Cardiac fibroblast (primary cell): ENCODE data around the gene SPATC1L.

Experiments
- DNase-seq, 2 donors: peaks; one replicate each; pipeline versions ENCODE4 v3.0.0 to v3.0.0-alpha.2; 2010; ENCODE audit warnings: low read depth in 2 of 2
- H3K4me3 ChIP-seq, 2 donors: replicated peaks in 1 of 2; 1 replicate in 1 of 2; 2 replicates in 1 of 2; pipeline ENCODE4 v1.5.1; 2011; ENCODE audit warnings: low read depth in 2 of 2, low read length in 2 of 2, mild to moderate bottlenecking in 2 of 2, moderate library complexity in 1 of 2
- CTCF ChIP-seq: IDR thresholded peaks from one replicate; pipeline ENCODE4 v1.5.1; 2011; ENCODE audit warnings: low read depth, mild to moderate bottlenecking, low read length, inconsistent platforms

Gene SPATC1L

DNA sequence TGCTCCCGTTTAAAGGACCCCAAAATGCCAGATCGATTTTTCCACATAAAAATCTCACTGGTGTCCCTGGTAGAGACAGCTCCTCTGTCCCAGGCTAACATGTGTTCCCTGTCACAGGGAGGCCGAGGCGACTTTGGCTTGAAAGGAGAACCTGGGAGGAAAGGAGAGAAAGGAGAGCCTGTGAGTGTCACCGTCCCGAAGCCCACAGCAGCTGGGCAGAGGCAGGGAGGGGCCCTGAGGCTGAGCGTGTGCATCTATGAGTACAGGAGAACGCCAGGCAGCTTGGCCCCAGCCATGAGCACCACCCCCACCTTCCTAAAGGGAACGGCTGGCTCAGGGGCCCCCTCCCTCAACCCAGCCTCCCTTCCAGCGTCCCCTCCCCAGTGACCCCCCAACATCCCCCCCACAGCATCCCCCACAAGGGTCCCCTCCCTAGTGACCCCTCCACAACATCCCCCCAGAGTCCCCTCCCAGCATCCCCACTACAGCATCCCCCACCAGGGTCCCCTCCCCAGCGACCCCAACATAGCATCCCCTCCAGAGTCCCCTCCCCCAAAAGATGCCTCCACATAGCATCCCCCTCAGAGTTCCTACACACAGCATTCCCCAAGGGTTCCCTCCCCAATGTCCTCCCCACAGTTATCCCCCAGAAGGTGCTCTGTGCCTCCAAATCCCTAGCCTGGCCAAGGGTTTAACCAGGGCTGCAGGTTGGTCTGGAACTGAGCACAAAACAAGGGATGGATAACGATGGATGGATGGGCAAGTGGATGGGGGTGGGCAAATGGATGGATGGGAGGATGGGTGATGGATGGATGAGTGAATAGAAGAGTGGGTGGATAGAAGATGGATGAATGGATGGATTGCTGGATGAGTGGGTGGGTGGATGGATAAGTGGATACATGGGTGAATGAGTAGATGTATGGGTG lies 61.2 kb downstream of the SPATC1L start:
- no peak overlapping the region for H3K4me3 ChIP-seq
- no peak for TF ChIP-seq CTCF
- DNase-seq, result no peak

- H3K4me3 ChIP-seq, result no peak overlapping the region
- TF ChIP-seq CTCF, result no peak
- peak; percentile 61 to 95 for DNase-seq
Observed at GRCh38 chr21:46122237-46122671, 62.0 kb downstream of the SPATC1L start.

GRCh38 chr21:46121286-46122221 lies 62.7 kb downstream of the SPATC1L start:
- no peak for DNase-seq
- TF ChIP-seq CTCF, result no peak
- no peak overlapping the region for H3K4me3 ChIP-seq

DNA sequence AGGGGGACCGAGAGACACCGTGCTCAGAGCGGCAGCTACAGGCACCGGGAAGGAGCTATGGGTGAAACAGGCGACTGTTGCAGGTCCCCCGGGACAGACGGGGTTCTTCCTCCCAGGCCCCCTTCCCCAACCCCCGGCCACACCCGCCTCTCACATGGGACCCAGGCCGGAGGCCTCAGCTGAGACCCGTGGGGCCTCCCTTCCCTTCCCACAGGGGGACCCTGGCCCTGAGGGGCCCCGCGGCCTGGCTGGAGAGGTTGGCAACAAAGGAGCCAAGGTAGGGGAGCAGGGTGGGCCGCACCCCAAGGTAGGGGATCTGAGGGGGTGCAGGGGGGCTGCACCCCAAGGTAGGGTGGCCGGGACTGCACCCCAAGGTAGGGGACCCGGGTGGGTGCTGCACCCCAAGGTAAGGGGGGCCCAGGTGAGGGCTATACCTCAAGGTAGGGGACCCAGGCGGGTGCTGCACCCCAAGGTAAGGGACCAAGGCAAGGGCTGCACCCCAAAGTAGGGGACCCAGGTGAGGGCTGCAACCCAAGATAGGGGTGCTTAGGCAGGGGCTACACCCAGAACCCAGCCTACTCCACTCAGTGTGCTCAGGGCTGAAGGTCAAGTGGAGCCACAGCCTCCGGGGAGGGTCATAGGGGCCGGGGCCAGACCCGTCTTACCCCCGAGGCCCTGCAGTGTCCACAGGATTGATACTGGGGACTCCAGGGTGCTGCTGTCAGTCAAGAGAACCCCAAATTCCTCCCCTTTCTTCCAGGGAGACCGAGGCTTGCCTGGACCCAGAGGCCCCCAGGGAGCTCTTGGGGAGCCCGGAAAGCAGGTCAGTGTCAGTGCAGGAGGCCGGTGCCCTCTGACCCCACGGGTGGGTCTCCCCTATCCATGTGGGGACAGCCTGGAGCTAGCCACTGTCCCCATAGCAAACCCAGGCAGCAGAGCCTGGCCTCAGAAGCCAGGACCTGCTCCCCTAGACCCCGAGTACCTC lies 63.7 kb downstream of the SPATC1L start:
- no peak for TF ChIP-seq CTCF
- DNase-seq, result no peak
- H3K4me3 ChIP-seq, result no peak overlapping the region

DNA sequence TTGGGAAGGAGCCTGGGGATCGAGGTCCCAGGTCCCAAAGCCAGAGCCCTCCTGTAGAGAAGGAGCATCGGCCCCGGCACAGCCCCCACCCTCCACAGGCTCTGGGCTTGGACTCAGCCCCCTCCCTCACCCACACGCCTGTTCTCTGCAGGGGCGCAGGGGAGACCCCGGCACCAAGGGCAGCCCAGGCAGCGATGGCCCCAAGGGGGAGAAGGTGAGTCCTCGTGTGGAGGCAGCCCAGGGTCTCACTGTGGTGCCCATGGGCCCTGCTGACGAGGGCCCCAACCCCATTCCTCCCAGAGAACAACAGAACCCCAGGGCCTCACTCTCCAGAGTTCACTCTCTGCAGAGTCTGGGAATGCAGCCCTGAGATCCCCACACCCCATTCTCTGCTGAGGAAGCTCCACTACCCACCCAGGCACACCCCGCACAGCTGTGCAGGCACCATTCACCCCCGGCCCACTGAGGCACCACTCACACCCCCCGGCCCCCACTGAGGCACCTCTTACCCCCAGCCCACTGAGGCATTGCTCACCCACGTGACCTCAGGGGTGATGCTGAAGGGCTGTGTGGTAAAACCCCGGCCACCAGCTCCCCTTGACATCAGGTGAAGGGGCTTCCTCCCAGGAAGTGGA lies 64.5 kb downstream of the SPATC1L start:
- no peak for DNase-seq
- no peak for TF ChIP-seq CTCF
- H3K4me3 ChIP-seq, result no peak overlapping the region
